Memory B cell (primary cell): ENCODE data around the gene NCK2.

Experiments
- ATAC-seq: fragments of 150-1000 bp; cut with Tn5 transposase; 2 replicates; pipeline ENCODE4 v1.10.0; 2021; ENCODE audit warnings: low read depth, mild to moderate bottlenecking, moderate library complexity
- DNase-seq, 2 donors: peaks; one replicate each; pipeline ENCODE4 v3.0.0; 2022; ENCODE audit warnings: low spot score in 2 of 2
- H3K27ac Mint-ChIP-seq: one replicate; pipeline ENCODE4 v1.8.0; 2022; ENCODE audit warnings: mild to moderate bottlenecking, moderate library complexity, mixed read lengths
- H3K27me3 Mint-ChIP-seq: one replicate; pipeline ENCODE4 v1.8.0; 2022; ENCODE audit warnings: mixed read lengths
- H3K36me3 Mint-ChIP-seq: one replicate; pipeline ENCODE4 v1.8.0; 2022; ENCODE audit warnings: mild to moderate bottlenecking, mixed read lengths
- H3K4me1 Mint-ChIP-seq: one replicate; pipeline ENCODE4 v1.8.0; 2022; ENCODE audit warnings: mixed read lengths
- H3K4me3 Mint-ChIP-seq: one replicate; pipeline ENCODE4 v1.8.0; 2022; ENCODE audit warnings: mild to moderate bottlenecking, moderate library complexity, mixed read lengths
- H3K9me3 Mint-ChIP-seq: one replicate; pipeline ENCODE4 v1.8.0; 2022; ENCODE audit warnings: mixed read lengths

Gene NCK2

GRCh38 chr2:105744909-105745853, at the start of gene NCK2:
TSS of gene NCK2 (plus strand) at chr2:105744912. CDS start at chr2:105855064, 110,152 bp downstream.
- H3K4me1 Mint-ChIP-seq: peaks cover 44% of the 10 kb centered on the region
- peaks cover 3% of the 10 kb centered on the region for H3K36me3 Mint-ChIP-seq
- no peaks in the 10 kb centered on the region for H3K9me3 Mint-ChIP-seq
- ATAC-seq (peak; percentile 13), DNase-seq (peak; percentile 20 to 49)
- H3K27me3 Mint-ChIP-seq: no peaks in the 10 kb centered on the region
- peak within 1 kb of the TSS; percentile 93 for H3K4me3 Mint-ChIP-seq
- peak within 1 kb of the TSS; percentile 98 for H3K27ac Mint-ChIP-seq

- Mint-ChIP-seq H3K27me3 (peaks cover 17% of the 10 kb centered on the region), H3K27ac (no peak overlapping the region), H3K9me3 (peaks cover 3% of the 10 kb centered on the region), H3K36me3 (no peaks in the 10 kb centered on the region), H3K4me1 (peaks cover 9% of the 10 kb centered on the region), H3K4me3 (no peak overlapping the region)
- DNase-seq (no peak), ATAC-seq (no peak)
Observed at GRCh38 chr2:105697781-105698449, 46.8 kb upstream of the NCK2 start.

- Mint-ChIP-seq H3K27ac (no peak overlapping the region), H3K4me1 (peaks cover 9% of the 10 kb centered on the region), H3K36me3 (no peaks in the 10 kb centered on the region), H3K27me3 (peaks cover 17% of the 10 kb centered on the region), H3K4me3 (no peak overlapping the region), H3K9me3 (peaks cover 3% of the 10 kb centered on the region)
- ATAC-seq (no peak), DNase-seq (no peak)
Observed at GRCh38 chr2:105698820-105699219, 45.9 kb upstream of the NCK2 start.

GRCh38 chr2:105701042-105701441, 43.7 kb upstream of the NCK2 start:
- Mint-ChIP-seq H3K27me3 (peaks cover 10% of the 10 kb centered on the region), H3K36me3 (no peaks in the 10 kb centered on the region), H3K4me1 (no peaks in the 10 kb centered on the region), H3K9me3 (peaks cover 5% of the 10 kb centered on the region), H3K4me3 (no peak overlapping the region), H3K27ac (no peak overlapping the region)
- DNase-seq (no peak), ATAC-seq (no peak)

GRCh38 chr2:105708697-105709096, 36.0 kb upstream of the NCK2 start:
- ATAC-seq: no peak
- DNase-seq: no peak
- H3K27ac Mint-ChIP-seq: no peak overlapping the region
- no peaks in the 10 kb centered on the region for H3K36me3 Mint-ChIP-seq
- H3K27me3 Mint-ChIP-seq: no peaks in the 10 kb centered on the region
- no peaks in the 10 kb centered on the region for H3K4me1 Mint-ChIP-seq
- H3K9me3 Mint-ChIP-seq: peaks cover 5% of the 10 kb centered on the region
- no peak overlapping the region for H3K4me3 Mint-ChIP-seq

- Mint-ChIP-seq H3K9me3 (peaks cover 1% of the 10 kb centered on the region), H3K4me3 (no peak overlapping the region), H3K27ac (no peak overlapping the region), H3K36me3 (peaks cover 2% of the 10 kb centered on the region), H3K4me1 (no peaks in the 10 kb centered on the region), H3K27me3 (peaks cover 12% of the 10 kb centered on the region)
- DNase-seq: no peak
- no peak for ATAC-seq
Observed at GRCh38 chr2:105711394-105711793, 33.3 kb upstream of the NCK2 start.

- H3K36me3 Mint-ChIP-seq: peaks cover 2% of the 10 kb centered on the region
- DNase-seq: no peak
- H3K4me1 Mint-ChIP-seq: no peaks in the 10 kb centered on the region
- H3K27me3 Mint-ChIP-seq: peaks cover 12% of the 10 kb centered on the region
- peaks cover 1% of the 10 kb centered on the region for H3K9me3 Mint-ChIP-seq
- ATAC-seq: no peak
- no peak overlapping the region for H3K4me3 Mint-ChIP-seq
- H3K27ac Mint-ChIP-seq: no peak overlapping the region
Observed at GRCh38 chr2:105712166-105712915, 32.4 kb upstream of the NCK2 start.

- no peak for ATAC-seq
- Mint-ChIP-seq H3K27ac (no peak overlapping the region), H3K9me3 (peaks cover 1% of the 10 kb centered on the region), H3K4me1 (no peaks in the 10 kb centered on the region), H3K27me3 (peaks cover 12% of the 10 kb centered on the region), H3K4me3 (no peak overlapping the region), H3K36me3 (peaks cover 2% of the 10 kb centered on the region)
- DNase-seq: no peak
Observed at GRCh38 chr2:105712981-105713596, 31.6 kb upstream of the NCK2 start.

GRCh38 chr2:105714141-105714540, 30.6 kb upstream of the NCK2 start:
- Mint-ChIP-seq H3K27ac (no peak overlapping the region), H3K36me3 (peaks cover 2% of the 10 kb centered on the region), H3K4me3 (no peak overlapping the region), H3K27me3 (peaks cover 12% of the 10 kb centered on the region), H3K4me1 (peaks cover under 1% of the 10 kb centered on the region), H3K9me3 (peaks cover 1% of the 10 kb centered on the region)
- ATAC-seq (no peak), DNase-seq (no peak)

- Mint-ChIP-seq H3K4me3 (no peak overlapping the region), H3K36me3 (peaks cover 2% of the 10 kb centered on the region), H3K27me3 (peaks cover 16% of the 10 kb centered on the region), H3K9me3 (peaks cover 1% of the 10 kb centered on the region), H3K4me1 (peaks cover 4% of the 10 kb centered on the region), H3K27ac (no peak overlapping the region)
- ATAC-seq: no peak
- DNase-seq: no peak
Observed at GRCh38 chr2:105718846-105719481, 25.7 kb upstream of the NCK2 start.

GRCh38 chr2:105721991-105722511, 22.7 kb upstream of the NCK2 start:
- Mint-ChIP-seq H3K36me3 (peaks cover 3% of the 10 kb centered on the region), H3K4me3 (no peak overlapping the region), H3K27me3 (peaks cover 6% of the 10 kb centered on the region), H3K27ac (no peak overlapping the region), H3K4me1 (peaks cover 10% of the 10 kb centered on the region), H3K9me3 (peaks cover 6% of the 10 kb centered on the region)
- DNase-seq: no peak
- no peak for ATAC-seq

- H3K9me3 Mint-ChIP-seq: peaks cover 7% of the 10 kb centered on the region
- DNase-seq (no peak), ATAC-seq (no peak)
- no peak overlapping the region for H3K27ac Mint-ChIP-seq
- H3K27me3 Mint-ChIP-seq: peaks cover 6% of the 10 kb centered on the region
- H3K36me3 Mint-ChIP-seq: peaks cover 3% of the 10 kb centered on the region
- no peak overlapping the region for H3K4me3 Mint-ChIP-seq
- H3K4me1 Mint-ChIP-seq: peaks cover 10% of the 10 kb centered on the region
Observed at GRCh38 chr2:105722726-105723297, 21.9 kb upstream of the NCK2 start.

GRCh38 chr2:105723431-105723830, 21.3 kb upstream of the NCK2 start:
- Mint-ChIP-seq H3K27me3 (peaks cover 6% of the 10 kb centered on the region), H3K36me3 (peaks cover 3% of the 10 kb centered on the region), H3K4me3 (no peak overlapping the region), H3K27ac (no peak overlapping the region), H3K9me3 (peaks cover 7% of the 10 kb centered on the region), H3K4me1 (peaks cover 10% of the 10 kb centered on the region)
- ATAC-seq (no peak), DNase-seq (no peak)
